DOHH2 (cell line): Measurements from ENCODE around the gene NUDT16.

Source experiments
- H3F3A ChIP-seq: fragments of 200-600 bp; sonication (generic), shearing (Covaris generic); 2 replicates; pipeline ENCODE4 v1.6.0; 2016; ENCODE audit warnings: antibody characterized with exemption, mild to moderate bottlenecking; ENCODE audit not compliant: control insufficient read depth, insufficient read depth
- H3K27ac ChIP-seq: fragments of 200-600 bp; sonication (generic); 2 replicates; pipeline ENCODE4 v1.5.1; 2014; ENCODE audit warnings: low read depth, mild to moderate bottlenecking, low read length, moderate library complexity
- H3K27me3 ChIP-seq: fragments of 200-600 bp; sonication (generic); 2 replicates; pipeline ENCODE4 v1.6.1; 2014; ENCODE audit warnings: mild to moderate bottlenecking, low read length, mixed read lengths; ENCODE audit not compliant: control insufficient read depth
- H3K36me3 ChIP-seq: fragments of 200-600 bp; sonication (generic); 2 replicates; pipeline ENCODE4 v1.6.1; 2014; ENCODE audit warnings: mild to moderate bottlenecking, low read length, moderate library complexity, mixed read lengths; ENCODE audit not compliant: control insufficient read depth
- H3K4me1 ChIP-seq: fragments of 200-600 bp; sonication (generic); 2 replicates; pipeline ENCODE4 v1.6.1; 2014; ENCODE audit warnings: mild to moderate bottlenecking, low read length, mixed read lengths; ENCODE audit not compliant: control insufficient read depth
- H3K4me2 ChIP-seq: fragments of 200-600 bp; sonication (generic); 2 replicates; pipeline ENCODE4 v1.6.0; 2014; ENCODE audit warnings: mild to moderate bottlenecking, low read length, moderate library complexity
- H3K4me3 ChIP-seq: fragments of 200-600 bp; sonication (generic); 2 replicates; pipeline ENCODE4 v1.5.1; 2014; ENCODE audit warnings: mild to moderate bottlenecking, low read length, mixed read lengths
- H3K79me2 ChIP-seq: fragments of 200-600 bp; sonication (generic); 2 replicates; pipeline ENCODE4 v1.6.1; 2014; ENCODE audit warnings: mild to moderate bottlenecking, low read length, mixed read lengths; ENCODE audit not compliant: control insufficient read depth
- H3K9me2 ChIP-seq: fragments of 200-600 bp; sonication (generic); replicated peaks from 2 replicates; pipeline ENCODE4 v1.6.1; 2014; ENCODE audit warnings: mild to moderate bottlenecking, low read length, mixed read lengths; ENCODE audit not compliant: control insufficient read depth
- H3K9me3 ChIP-seq: fragments of 200-600 bp; sonication (generic); 2 replicates; pipeline ENCODE4 v1.6.1; 2014; ENCODE audit warnings: antibody characterized with exemption, low read length, mixed read lengths; ENCODE audit not compliant: control insufficient read depth, insufficient read depth
- H4K20me1 ChIP-seq: fragments of 200-600 bp; sonication (generic); 2 replicates; pipeline ENCODE4 v1.6.0; 2014; ENCODE audit warnings: low read depth, mild to moderate bottlenecking, antibody characterized with exemption, low read length, moderate library complexity; ENCODE audit not compliant: control insufficient read depth, insufficient read depth
- EZH2phosphoT487 ChIP-seq: fragments of 200-600 bp; sonication (generic); IDR thresholded peaks from 2 replicates; pipeline ENCODE4 v1.6.1; 2017; ENCODE audit warnings: borderline replicate concordance, mild to moderate bottlenecking, antibody characterized with exemption, low read length, moderate library complexity, mixed read lengths
- TF ChIP-seq, protein P1 (sequence below): fragments of 200-600 bp; sonication (generic); IDR thresholded peaks from one replicate; pipeline ENCODE4 v1.5.1; 2014; ENCODE audit warnings: antibody characterized with exemption, mild to moderate bottlenecking, low read depth, low read length; ENCODE audit not compliant: poor library complexity, severe bottlenecking

Gene NUDT16

GRCh38 chr3:131421957-131422498 is 40.5 kb downstream of the NUDT16 start:
- Histone ChIP-seq H3K4me2 (no peak overlapping the region), H3K27ac (no peak overlapping the region), H4K20me1 (no peaks in the 10 kb centered on the region), H3K27me3 (no peaks in the 10 kb centered on the region), H3K9me3 (no peaks in the 10 kb centered on the region), H3F3A (no peaks in the 10 kb centered on the region), H3K4me1 (no peaks in the 10 kb centered on the region), H3K4me3 (no peak overlapping the region), H3K79me2 (no peaks in the 10 kb centered on the region), H3K36me3 (no peaks in the 10 kb centered on the region), H3K9me2 (no peaks in the 10 kb centered on the region)
- TF ChIP-seq, protein P1, sequence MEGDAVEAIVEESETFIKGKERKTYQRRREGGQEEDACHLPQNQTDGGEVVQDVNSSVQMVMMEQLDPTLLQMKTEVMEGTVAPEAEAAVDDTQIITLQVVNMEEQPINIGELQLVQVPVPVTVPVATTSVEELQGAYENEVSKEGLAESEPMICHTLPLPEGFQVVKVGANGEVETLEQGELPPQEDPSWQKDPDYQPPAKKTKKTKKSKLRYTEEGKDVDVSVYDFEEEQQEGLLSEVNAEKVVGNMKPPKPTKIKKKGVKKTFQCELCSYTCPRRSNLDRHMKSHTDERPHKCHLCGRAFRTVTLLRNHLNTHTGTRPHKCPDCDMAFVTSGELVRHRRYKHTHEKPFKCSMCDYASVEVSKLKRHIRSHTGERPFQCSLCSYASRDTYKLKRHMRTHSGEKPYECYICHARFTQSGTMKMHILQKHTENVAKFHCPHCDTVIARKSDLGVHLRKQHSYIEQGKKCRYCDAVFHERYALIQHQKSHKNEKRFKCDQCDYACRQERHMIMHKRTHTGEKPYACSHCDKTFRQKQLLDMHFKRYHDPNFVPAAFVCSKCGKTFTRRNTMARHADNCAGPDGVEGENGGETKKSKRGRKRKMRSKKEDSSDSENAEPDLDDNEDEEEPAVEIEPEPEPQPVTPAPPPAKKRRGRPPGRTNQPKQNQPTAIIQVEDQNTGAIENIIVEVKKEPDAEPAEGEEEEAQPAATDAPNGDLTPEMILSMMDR = no peak

- Histone ChIP-seq H3K4me1 (no peaks in the 10 kb centered on the region), H3K9me2 (no peaks in the 10 kb centered on the region), H3K9me3 (no peaks in the 10 kb centered on the region), H3K36me3 (no peaks in the 10 kb centered on the region), H3K27ac (no peak overlapping the region), H3K79me2 (no peaks in the 10 kb centered on the region), H3K27me3 (no peaks in the 10 kb centered on the region), H3K4me3 (no peak overlapping the region), H3F3A (no peaks in the 10 kb centered on the region), H4K20me1 (no peaks in the 10 kb centered on the region), H3K4me2 (no peak overlapping the region)
- no peak for TF ChIP-seq EZH2phosphoT487
- TF ChIP-seq, protein P1 = no peak
Measured at GRCh38 chr3:131427226-131427625, 45.7 kb downstream of the NUDT16 start.

DNA sequence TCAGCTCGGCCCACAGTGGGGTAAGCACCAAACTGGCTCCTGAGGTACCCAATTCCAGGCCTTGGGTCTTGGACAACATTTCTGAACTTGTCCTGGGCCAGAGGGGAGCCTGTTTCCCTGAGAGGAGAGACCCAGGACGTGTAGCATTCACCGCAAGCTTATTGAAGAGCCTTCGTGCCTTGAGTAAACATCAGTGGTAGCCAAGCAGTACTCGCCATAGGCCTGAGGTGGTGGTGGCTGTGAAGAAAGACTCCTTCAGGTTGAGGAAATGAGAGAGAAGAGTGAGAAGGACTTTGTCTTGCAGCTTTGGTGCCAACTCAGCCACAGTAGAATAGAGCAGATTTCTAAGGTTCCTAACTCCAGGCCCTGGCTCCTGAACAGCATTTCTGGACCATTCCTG is 50.2 kb downstream of the NUDT16 start:
- Histone ChIP-seq H3K4me3 (no peak overlapping the region), H3K4me1 (no peaks in the 10 kb centered on the region), H3K79me2 (no peaks in the 10 kb centered on the region), H3K9me3 (no peaks in the 10 kb centered on the region), H3F3A (no peaks in the 10 kb centered on the region), H3K27me3 (no peaks in the 10 kb centered on the region), H4K20me1 (no peaks in the 10 kb centered on the region), H3K9me2 (no peaks in the 10 kb centered on the region), H3K36me3 (no peaks in the 10 kb centered on the region), H3K4me2 (no peak overlapping the region), H3K27ac (no peak overlapping the region)
- TF ChIP-seq, protein P1 = no peak
- TF ChIP-seq EZH2phosphoT487 = no peak

DNA sequence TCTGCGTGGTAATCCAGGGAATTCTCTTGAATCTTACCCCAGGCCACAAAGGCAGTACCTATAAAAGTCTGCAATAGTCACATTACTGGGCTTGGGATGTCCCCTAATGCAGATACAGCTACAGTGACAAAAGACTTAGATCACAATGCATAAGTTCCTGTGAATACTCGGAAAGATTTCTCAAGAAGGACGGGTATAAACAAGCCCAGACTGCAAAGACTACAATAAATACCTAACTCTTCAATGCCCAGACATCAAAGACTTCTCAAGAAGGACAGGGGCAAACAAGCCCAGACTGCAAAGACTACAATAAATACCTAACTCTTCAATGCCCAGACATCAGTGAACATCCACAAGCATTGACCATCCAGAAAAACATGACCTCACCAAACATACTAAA is 50.9 kb downstream of the NUDT16 start:
- Histone ChIP-seq H3K27me3 (no peaks in the 10 kb centered on the region), H4K20me1 (no peaks in the 10 kb centered on the region), H3F3A (no peaks in the 10 kb centered on the region), H3K9me3 (no peaks in the 10 kb centered on the region), H3K79me2 (no peaks in the 10 kb centered on the region), H3K4me2 (no peak overlapping the region), H3K27ac (no peak overlapping the region), H3K4me1 (no peaks in the 10 kb centered on the region), H3K9me2 (no peaks in the 10 kb centered on the region), H3K36me3 (no peaks in the 10 kb centered on the region), H3K4me3 (no peak overlapping the region)
- TF ChIP-seq, protein P1 = no peak
- no peak for TF ChIP-seq EZH2phosphoT487
